TTC549 (cell line): ENCODE measurements around the gene SMPDL3B.

Source experiments
- FAIRE-seq: peaks from 2 replicates; lab custom pipeline; 2012; peaks lifted over from hg19 to GRCh38; lab: Jason Lieb, UNC

Gene SMPDL3B

GRCh38 chr1:27934818-27935549 lies at the start of gene SMPDL3B:
Gene SMPDL3B (plus strand): TSS chr1:27935000. CDS start chr1:27935184, 184 bp downstream.
- no peak for FAIRE-seq

- no peak for FAIRE-seq
Observed at GRCh38 chr1:27885114-27885528, 49.7 kb upstream of the SMPDL3B start.

- no peak for FAIRE-seq
Observed at GRCh38 chr1:27885621-27886352, 49.0 kb upstream of the SMPDL3B start.

- no peak for FAIRE-seq
Observed at GRCh38 chr1:27886353-27886679, 48.5 kb upstream of the SMPDL3B start.

- FAIRE-seq: no peak
Observed at GRCh38 chr1:27886744-27887143, 48.1 kb upstream of the SMPDL3B start.

- no peak for FAIRE-seq
Observed at GRCh38 chr1:27887215-27888021, 47.4 kb upstream of the SMPDL3B start.

GRCh38 chr1:27889506-27889905 lies 45.3 kb upstream of the SMPDL3B start:
- FAIRE-seq: no peak

GRCh38 chr1:27891196-27891889 lies 43.5 kb upstream of the SMPDL3B start:
- no peak for FAIRE-seq

- no peak for FAIRE-seq
Observed at GRCh38 chr1:27894521-27894920, 40.3 kb upstream of the SMPDL3B start.

- no peak for FAIRE-seq
Observed at GRCh38 chr1:27906759-27907158, 28.0 kb upstream of the SMPDL3B start.

- no peak for FAIRE-seq
Observed at GRCh38 chr1:27912429-27912828, 22.4 kb upstream of the SMPDL3B start.

GRCh38 chr1:27915082-27915575 lies 19.7 kb upstream of the SMPDL3B start:
- FAIRE-seq: no peak

- no peak for FAIRE-seq
Observed at GRCh38 chr1:27922272-27922671, 12.5 kb upstream of the SMPDL3B start.

GRCh38 chr1:27928216-27928954 lies 6.4 kb upstream of the SMPDL3B start:
- FAIRE-seq: no peak

- no peak for FAIRE-seq
Observed at GRCh38 chr1:27931184-27931583, 3.6 kb upstream of the SMPDL3B start.

- no peak for FAIRE-seq
Observed at GRCh38 chr1:27931759-27932158, 3.0 kb upstream of the SMPDL3B start.

GRCh38 chr1:27935721-27936120 lies 921 bp downstream of the SMPDL3B start:
- no peak for FAIRE-seq

- no peak for FAIRE-seq
Observed at GRCh38 chr1:27936370-27936769, 1.6 kb downstream of the SMPDL3B start.

GRCh38 chr1:27937524-27937836 lies 2.7 kb downstream of the SMPDL3B start:
- FAIRE-seq: no peak

- FAIRE-seq: no peak
Observed at GRCh38 chr1:27938488-27938887, 3.7 kb downstream of the SMPDL3B start.

- no peak for FAIRE-seq
Observed at GRCh38 chr1:27940297-27940696, 5.5 kb downstream of the SMPDL3B start.
